ENCODE data around the gene L3MBTL4. TPM values are rescaled to one million over a fixed set of nuclear protein-coding genes. Genes with fewer than 3 reads are reported as not detected.

The L3MBTL4 gene
- total RNA-seq, 1 donor from 2014 or later = 8.0 TPM

GRCh38 chr18:6362559-6363129 is 52.1 kb downstream of the L3MBTL4 start:
- DNase-seq = no peak

GRCh38 chr18:6357668-6358067 is 57.0 kb downstream of the L3MBTL4 start:
- DNase-seq = no peak

GRCh38 chr18:6355789-6356589 is 58.7 kb downstream of the L3MBTL4 start:
- no peak for DNase-seq

DNA sequence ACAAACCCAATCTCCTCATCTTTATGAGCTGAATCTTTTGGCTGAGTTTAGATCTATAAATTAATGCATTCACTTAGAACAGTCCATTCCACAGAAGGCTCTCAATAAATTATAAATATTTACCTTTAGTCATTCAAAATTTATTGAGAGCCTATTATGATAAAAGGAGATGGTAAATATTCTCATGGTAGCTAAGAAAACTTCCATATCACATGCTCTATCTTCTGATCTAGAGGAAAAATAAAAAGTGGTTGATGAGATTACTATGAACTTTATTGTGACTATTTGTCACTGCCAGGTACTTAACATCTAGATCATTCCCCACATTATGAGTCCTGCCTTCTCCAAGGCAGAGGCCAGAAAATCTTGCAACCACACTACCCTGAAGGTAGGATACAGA is 62.4 kb downstream of the L3MBTL4 start:
- no peak for DNase-seq

DNA sequence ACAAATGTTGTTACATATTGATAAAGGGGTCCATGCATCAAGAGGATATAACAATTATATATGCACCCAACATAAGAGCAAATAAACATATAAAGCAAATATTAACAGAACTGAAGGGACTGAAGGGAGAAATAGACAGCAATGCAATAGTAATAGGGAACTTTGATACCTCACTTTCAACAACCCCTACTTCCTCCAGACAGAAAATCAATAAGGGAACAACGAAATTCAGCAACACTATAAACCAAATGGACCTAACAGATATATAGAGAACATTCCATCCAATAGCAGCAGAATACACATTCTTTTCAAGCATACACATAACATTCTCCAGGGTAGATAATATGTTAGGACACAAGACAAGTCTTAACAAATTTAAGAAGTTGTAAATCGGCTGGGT is 71.7 kb downstream of the L3MBTL4 start:
- DNase-seq = no peak

DNA sequence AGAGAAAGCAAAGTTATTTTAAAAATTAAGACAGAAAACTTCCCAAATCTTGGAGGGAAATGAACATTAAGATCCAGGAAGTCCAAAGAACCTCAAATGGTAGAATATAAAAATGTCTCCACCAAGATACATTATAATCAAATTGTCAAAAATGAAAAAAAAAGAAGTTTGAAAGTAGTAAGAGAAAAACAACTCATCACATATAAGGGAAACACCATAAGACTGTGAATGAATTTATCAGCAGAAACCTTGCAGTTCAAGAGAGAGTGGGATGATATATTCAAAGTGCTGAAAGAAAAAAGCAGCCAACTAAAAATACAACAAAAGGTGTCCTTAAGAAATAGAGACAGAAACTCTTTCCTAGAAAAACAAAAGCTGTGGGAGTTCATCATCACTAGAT is 73.0 kb downstream of the L3MBTL4 start:
- no peak for DNase-seq

- DNase-seq = no peak
These were observed 73.4 kb downstream of the L3MBTL4 start for GRCh38 chr18:6341303-6341702.

GRCh38 chr18:6340121-6340520 is 74.6 kb downstream of the L3MBTL4 start:
- DNase-seq = no peak

DNA sequence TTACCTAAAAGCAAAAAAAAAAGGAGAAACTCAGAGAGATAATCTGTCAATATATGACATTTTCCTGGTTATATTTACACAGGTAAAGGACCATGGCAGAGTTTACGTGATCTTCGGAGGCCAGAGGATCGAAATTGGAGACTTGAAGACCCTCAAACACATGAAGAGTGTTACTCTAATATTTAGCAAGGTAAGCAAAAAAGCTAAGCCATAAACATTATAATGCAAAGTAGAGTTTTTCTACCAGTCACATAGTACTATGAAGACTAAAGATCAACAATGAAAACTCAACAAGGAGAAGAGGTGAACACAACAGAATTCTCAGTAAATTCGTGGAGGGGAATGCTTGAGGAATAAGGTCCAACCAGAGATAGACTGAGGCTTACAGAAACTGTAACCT is 78.5 kb downstream of the L3MBTL4 start:
- DNase-seq = no peak

DNA sequence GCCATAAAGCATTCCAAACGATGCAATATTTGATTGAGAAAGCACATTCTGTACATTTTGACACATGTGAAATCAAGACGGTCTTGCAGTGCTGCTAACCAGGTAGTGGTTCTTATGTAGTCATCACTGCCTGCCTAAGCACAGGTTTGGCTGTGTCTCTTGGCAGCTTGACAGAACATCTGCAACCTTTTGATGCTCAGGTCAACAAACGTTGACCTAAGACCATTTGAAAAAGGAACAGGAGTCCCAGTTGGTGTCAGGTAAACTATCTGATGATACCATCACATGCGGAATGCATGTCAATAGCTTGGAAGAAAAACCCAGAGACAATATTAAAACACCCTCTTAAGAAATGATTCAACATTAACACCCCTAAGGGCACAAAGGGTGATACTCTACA is 80.7 kb downstream of the L3MBTL4 start:
- DNase-seq = no peak

DNA sequence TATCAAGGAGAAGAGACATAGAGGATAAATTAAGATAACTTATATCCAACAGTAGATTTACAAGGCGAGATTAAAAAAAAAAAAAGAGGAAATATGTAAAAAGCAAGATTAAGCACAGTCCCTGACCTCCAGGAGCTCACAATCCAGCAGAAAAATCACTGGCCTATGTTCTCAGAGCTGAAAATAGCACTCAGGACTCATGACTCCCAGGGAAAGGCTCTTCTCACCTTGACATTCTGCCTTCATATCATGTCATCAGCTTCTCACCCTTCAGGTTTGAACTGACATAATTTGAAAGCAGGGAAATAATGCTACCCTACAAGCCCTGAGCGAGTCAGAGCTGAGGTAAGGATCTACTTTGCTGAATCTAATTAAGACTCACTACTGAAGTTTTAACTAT is 82.8 kb downstream of the L3MBTL4 start:
- DNase-seq = no peak

DNA sequence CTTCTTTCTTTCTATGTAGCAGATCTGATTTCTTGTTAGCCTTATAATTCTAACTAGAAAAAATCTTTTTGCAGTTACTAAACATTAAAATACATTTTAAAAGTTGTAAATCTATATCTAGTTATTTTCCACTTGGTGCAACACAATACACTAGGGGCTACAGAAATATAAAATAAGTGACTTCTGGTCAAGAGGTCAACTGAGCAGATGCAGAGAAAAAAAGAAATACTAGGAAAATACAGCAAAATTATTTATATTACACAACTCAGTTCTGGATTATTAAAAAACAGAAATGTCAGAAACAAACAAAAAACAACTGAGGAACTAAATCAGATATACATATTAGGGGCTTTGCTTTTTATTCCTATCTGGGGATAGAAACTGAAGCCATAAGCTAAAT is 83.9 kb downstream of the L3MBTL4 start:
- no peak for DNase-seq

GRCh38 chr18:6328621-6329010 is 86.1 kb downstream of the L3MBTL4 start:
- DNase-seq = no peak

GRCh38 chr18:6327895-6328620 is 86.7 kb downstream of the L3MBTL4 start:
- DNase-seq = no peak

DNA sequence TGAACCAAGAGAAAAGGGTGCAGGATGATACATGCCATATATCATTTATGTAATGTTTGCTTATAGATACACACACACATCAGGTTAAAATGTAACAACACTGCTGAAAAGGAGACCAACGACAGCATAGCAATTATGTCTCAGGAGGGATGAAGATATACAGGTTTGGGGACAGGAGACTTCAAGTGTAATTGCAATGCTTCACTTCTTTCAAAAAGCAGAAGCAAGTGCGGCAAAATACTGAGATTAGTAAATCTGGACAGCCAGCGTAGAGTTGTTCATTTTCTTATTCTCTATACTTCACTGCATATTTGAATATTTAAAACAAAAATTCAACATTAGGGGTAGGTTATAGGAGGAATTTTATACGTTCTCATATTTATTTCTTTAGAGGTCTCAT is 87.2 kb downstream of the L3MBTL4 start:
- DNase-seq = no peak

DNA sequence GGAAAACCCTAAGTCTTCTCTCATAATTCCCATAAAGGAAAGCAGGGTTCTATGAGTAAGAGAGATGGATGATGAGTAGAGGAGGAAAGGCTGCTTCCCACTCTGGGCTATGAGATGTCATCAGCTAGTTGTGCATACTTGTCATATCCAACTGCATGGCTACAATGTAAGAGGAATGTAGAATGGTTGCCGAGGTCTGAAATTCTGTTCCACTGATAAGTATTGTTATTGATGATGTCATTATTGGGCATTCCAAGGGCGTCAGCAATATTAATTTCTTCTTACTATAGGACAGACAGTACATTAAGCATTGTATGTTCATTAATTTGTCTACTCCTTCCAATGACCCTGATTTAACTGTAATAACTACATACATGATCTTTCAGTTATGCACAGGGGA is 88.1 kb downstream of the L3MBTL4 start:
- no peak for DNase-seq

DNA sequence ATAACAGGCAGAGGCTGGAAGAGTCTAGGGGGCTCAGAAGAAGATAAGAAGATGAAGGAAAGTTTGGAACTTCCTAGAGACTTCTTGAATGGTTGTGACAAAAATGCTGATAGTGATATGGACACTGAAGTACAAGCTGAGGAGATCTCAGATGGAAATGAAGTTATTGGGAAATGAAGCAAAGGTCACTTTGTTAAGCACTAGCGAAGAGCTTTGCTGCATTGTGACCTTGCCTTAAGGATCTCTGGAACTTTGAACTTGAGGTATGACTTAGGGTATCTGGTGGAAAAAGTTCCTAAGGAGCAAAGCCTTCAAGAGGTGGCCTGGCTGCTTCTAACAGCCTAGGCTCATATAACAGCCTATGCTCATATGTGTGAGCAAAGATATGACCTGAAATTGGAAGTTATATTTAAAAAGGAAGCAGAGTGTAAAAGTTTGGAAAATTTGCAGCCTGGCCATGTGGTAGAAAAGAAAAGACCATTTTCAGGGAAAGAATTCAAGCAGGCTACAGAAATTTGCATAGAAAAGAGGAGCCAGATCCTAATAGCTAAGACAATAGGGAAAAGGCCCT is 91.3 kb downstream of the L3MBTL4 start:
- DNase-seq = no peak

GRCh38 chr18:6315517-6316331 is 99.0 kb downstream of the L3MBTL4 start:
- no peak for DNase-seq

DNA sequence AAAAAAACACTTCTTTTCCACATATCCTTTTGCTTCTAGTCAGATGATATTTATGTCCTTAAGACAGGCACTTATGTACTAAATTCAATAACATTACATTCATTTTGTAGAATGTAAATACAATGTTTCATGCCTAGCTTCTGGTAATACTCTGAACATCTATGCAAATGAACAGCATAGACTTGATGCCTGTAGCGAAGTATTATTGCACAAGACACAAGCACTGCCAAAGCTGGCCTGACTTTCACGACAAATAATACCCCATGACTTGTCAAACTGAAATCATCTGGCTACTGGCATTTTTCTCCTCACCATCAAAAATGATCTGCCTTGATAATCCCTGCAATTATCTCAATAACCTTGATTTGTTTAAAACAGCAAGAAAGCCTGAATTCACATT is 101.3 kb downstream of the L3MBTL4 start:
- no peak for DNase-seq

DNA sequence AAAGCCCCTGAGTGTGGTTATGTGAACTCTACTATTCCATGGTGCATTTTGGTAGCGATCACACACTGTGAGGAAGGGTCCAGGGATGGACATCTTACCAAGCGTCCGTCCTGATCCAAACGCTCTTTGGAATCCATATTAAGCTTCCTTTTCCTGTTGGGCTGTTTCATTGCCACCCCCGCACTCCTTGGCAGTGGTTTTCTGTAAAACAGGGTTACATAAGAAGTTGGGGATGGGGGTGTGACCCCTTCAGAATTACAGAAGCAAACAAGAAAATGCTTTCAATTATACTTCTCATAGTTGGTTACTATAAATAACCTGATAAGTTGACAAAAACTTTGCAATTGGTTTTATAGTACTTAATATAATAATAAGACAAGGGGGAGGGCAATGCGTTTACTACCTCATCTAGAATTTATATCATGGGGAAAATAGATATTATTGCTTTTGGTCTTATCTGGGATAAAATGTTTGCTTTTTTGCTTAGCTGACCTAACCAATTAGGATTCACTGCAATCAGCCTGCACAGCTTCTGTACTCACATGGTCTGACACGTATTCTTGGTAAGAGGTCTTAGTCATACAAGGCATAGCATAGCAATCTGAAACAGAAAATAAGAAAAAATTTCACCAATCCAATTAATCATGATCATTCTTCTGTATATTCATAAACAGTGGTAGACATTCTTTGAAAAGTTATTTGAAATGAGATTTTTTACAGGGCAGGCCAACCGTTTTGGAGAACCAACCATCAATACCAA is 103.1 kb downstream of the L3MBTL4 start:
- DNase-seq = no peak

- DNase-seq = no peak
These were observed 104.0 kb downstream of the L3MBTL4 start for GRCh38 chr18:6310714-6311113.

DNA sequence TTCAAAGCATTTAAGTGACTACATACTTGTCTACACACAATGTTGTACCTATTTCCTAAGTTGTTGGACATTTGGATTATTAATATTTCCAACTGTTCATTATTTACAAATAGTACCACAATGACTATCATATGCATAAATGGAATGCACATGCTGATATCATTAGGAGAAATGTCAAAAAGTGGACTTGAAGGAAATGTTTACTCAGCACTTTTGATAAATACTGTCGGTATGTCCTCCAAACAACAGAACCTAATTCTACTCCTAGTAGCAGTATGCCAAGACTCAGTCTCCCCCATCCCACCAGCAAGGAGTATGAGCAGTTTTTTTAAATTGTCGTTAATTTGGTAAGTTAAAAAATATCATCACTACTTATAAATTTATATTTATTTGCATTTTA is 116.8 kb downstream of the L3MBTL4 start:
- DNase-seq = no peak

Measured in dermis blood vessel endothelial cell (primary cell).